H9 (cell line): ENCODE data around the gene AHDC1. TPM values are rescaled to one million over a fixed set of nuclear protein-coding genes. Genes with fewer than 3 reads are reported as not detected.

Source experiments
- DNase-seq: peaks from one replicate; pipeline ENCODE4 v3.0.0-alpha.2; 2017
- H2AFZ ChIP-seq: one replicate; pipeline ENCODE4 v1.6.1; 2013; ENCODE audit warnings: mild to moderate bottlenecking, low read length, control low read depth, moderate library complexity
- H2AK5ac ChIP-seq: 2 replicates; pipeline ENCODE4 v1.6.1; 2013; ENCODE audit warnings: low read length, control low read depth, mixed read lengths; ENCODE audit not compliant: insufficient read length
- H2BK120ac ChIP-seq: one replicate; pipeline ENCODE4 v1.6.1; 2013; ENCODE audit warnings: low read depth, mild to moderate bottlenecking, low read length, control low read depth, inconsistent platforms; ENCODE audit not compliant: poor library complexity, severe bottlenecking
- H2BK12ac ChIP-seq: 2 replicates; pipeline ENCODE4 v1.6.1; 2013; ENCODE audit warnings: low read length, control low read depth, mixed read lengths, low read depth; ENCODE audit not compliant: insufficient read length
- H2BK15ac ChIP-seq: 2 replicates; pipeline ENCODE4 v1.6.1; 2013; ENCODE audit warnings: low read depth, low read length, control low read depth
- H2BK20ac ChIP-seq: one replicate; pipeline ENCODE4 v1.6.1; 2013; ENCODE audit warnings: low read depth, mild to moderate bottlenecking, low read length, control low read depth, inconsistent platforms; ENCODE audit not compliant: poor library complexity, severe bottlenecking
- H2BK5ac ChIP-seq: 2 replicates; pipeline ENCODE4 v1.6.1; 2013; ENCODE audit warnings: low read length, control low read depth, mixed read lengths; ENCODE audit not compliant: insufficient read length
- H3K14ac ChIP-seq: 2 replicates; pipeline ENCODE4 v1.6.1; 2013; ENCODE audit warnings: low read length, control low read depth; ENCODE audit not compliant: insufficient read depth
- H3K18ac ChIP-seq: 2 replicates; pipeline ENCODE4 v1.6.1; 2013; ENCODE audit warnings: low read depth, mild to moderate bottlenecking, mixed read lengths, low read length, control low read depth; ENCODE audit not compliant: insufficient read length
- H3K23ac ChIP-seq: 2 replicates; pipeline ENCODE4 v1.6.1; 2013; ENCODE audit warnings: low read length, control low read depth, mixed read lengths, low read depth; ENCODE audit not compliant: insufficient read length
- H3K23me2 ChIP-seq: 2 replicates; pipeline ENCODE4 v1.6.1; 2013; ENCODE audit warnings: low read depth, mild to moderate bottlenecking, mixed read lengths, low read length, control low read depth; ENCODE audit not compliant: insufficient read length, poor library complexity, severe bottlenecking
- H3K27ac ChIP-seq: 2 replicates; pipeline ENCODE4 v1.5.1; 2013; ENCODE audit warnings: low read length, control low read depth, mixed read lengths, low read depth; ENCODE audit not compliant: insufficient read length
- H3K27me3 ChIP-seq: 2 replicates; pipeline ENCODE4 v1.6.1; 2013; ENCODE audit warnings: low read length, control low read depth, inconsistent platforms; ENCODE audit not compliant: insufficient read depth
- H3K4ac ChIP-seq: 2 replicates; pipeline ENCODE4 v1.6.1; 2013; ENCODE audit warnings: low read depth, mild to moderate bottlenecking, control low read depth, inconsistent platforms, low read length, moderate library complexity
- H3K4me1 ChIP-seq: 2 replicates; pipeline ENCODE4 v1.6.1; 2013; ENCODE audit warnings: low read length, control low read depth, inconsistent platforms; ENCODE audit not compliant: insufficient read depth
- H3K4me2 ChIP-seq: 2 replicates; pipeline ENCODE4 v1.6.1; 2013; ENCODE audit warnings: low read length, control low read depth, mixed read lengths; ENCODE audit not compliant: insufficient read length, insufficient read depth
- H3K56ac ChIP-seq: 2 replicates; pipeline ENCODE4 v1.6.1; 2013; ENCODE audit warnings: low read depth, mild to moderate bottlenecking, mixed read lengths, low read length, control low read depth; ENCODE audit not compliant: insufficient read length
- H3K79me1 ChIP-seq: 2 replicates; pipeline ENCODE4 v1.6.1; 2013; ENCODE audit warnings: low read depth, mild to moderate bottlenecking, moderate library complexity, low read length, control low read depth, inconsistent platforms; ENCODE audit not compliant: insufficient read depth, poor library complexity, severe bottlenecking
- H3K79me2 ChIP-seq: 2 replicates; pipeline ENCODE4 v1.6.1; 2013; ENCODE audit warnings: low read length, control low read depth, inconsistent platforms; ENCODE audit not compliant: insufficient read depth
- H3K9ac ChIP-seq: 2 replicates; pipeline ENCODE4 v1.6.1; 2013; ENCODE audit warnings: low read length, control low read depth, mixed read lengths; ENCODE audit not compliant: insufficient read length; ENCODE audit errors: extremely low read depth
- H3K9me3 ChIP-seq: one replicate; pipeline ENCODE4 v1.6.1; 2013; ENCODE audit warnings: low read depth, low read length, inconsistent platforms; ENCODE audit not compliant: control insufficient read depth
- H3T11ph ChIP-seq: one replicate; pipeline ENCODE4 v1.6.1; 2013; ENCODE audit warnings: mild to moderate bottlenecking, low read length, control low read depth, inconsistent platforms
- H4K20me1 ChIP-seq: one replicate; pipeline ENCODE4 v1.6.1; 2013; ENCODE audit not compliant: control insufficient read depth, insufficient read length, insufficient read depth
- H4K5ac ChIP-seq: 2 replicates; pipeline ENCODE4 v1.6.1; 2013; ENCODE audit warnings: low read depth, mild to moderate bottlenecking, mixed read lengths, low read length, control low read depth; ENCODE audit not compliant: insufficient read length
- H4K8ac ChIP-seq: replicated peaks from 2 replicates; pipeline ENCODE4 v1.6.1; 2013; ENCODE audit warnings: low read length, control low read depth, mixed read lengths, low read depth; ENCODE audit not compliant: insufficient read length
- H4K91ac ChIP-seq: 2 replicates; pipeline ENCODE4 v1.6.1; 2013; ENCODE audit warnings: low read depth, mild to moderate bottlenecking, moderate library complexity, mixed read lengths, low read length, control low read depth; ENCODE audit not compliant: insufficient read length
- H3K27ac Mint-ChIP-seq, 3 experiments: 2 replicates in 2 of 3; 3 replicates in 1 of 3; pipeline ENCODE4 v1.8.0; 2020 to 2021; ENCODE audit warnings: mixed read lengths in 3 of 3, mild to moderate bottlenecking in 1 of 3, moderate library complexity in 1 of 3
- H3K27me3 Mint-ChIP-seq: 2 replicates; pipeline ENCODE4 v1.8.0; 2021; ENCODE audit warnings: low read depth, mild to moderate bottlenecking, moderate library complexity, mixed read lengths
- H3K36me3 Mint-ChIP-seq, 3 experiments: 2 replicates in 2 of 3; 3 replicates in 1 of 3; pipeline ENCODE4 v1.8.0; 2020 to 2021; ENCODE audit warnings: low read depth in 3 of 3, mixed read lengths in 3 of 3; ENCODE audit not compliant: insufficient read depth in 1 of 3
- H3K4me1 Mint-ChIP-seq, 2 experiments: 2 replicates each; pipeline ENCODE4 v1.8.0; 2020; ENCODE audit warnings: mixed read lengths in 2 of 2
- H3K4me3 Mint-ChIP-seq, 2 experiments: 2 replicates in 1 of 2; 3 replicates in 1 of 2; pipeline ENCODE4 v1.8.0; 2020 to 2021; ENCODE audit warnings: mild to moderate bottlenecking in 2 of 2, mixed read lengths in 2 of 2, moderate library complexity in 1 of 2
- H3K9me3 Mint-ChIP-seq, 2 experiments: 2 replicates in 1 of 2; 3 replicates in 1 of 2; pipeline ENCODE4 v1.8.0; 2020; ENCODE audit warnings: mild to moderate bottlenecking in 2 of 2, mixed read lengths in 2 of 2, moderate library complexity in 1 of 2
- WGBS: extraction: QIAGEN DNeasy Blood & Tissue Kit; methylation state at CpG from one replicate; pipeline ENCODE4 v1.1.7; 2013; ENCODE audit warnings: missing lambda C conversion rate, low lambda C conversion rate, mixed read lengths; ENCODE audit not compliant: insufficient read length; ENCODE audit errors: extremely low coverage; 5-methylcytosine and 5-hydroxymethylcytosine counted together
- total RNA-seq: library from RNA; stranded (reverse); gene quantifications from 2 replicates; pipeline ENCODE4 v1.2.1, GENCODE V29; 2021
- TF ChIP-seq, protein P1 (sequence below): fragments of 200-600 bp; sonication (generic); conservative IDR thresholded peaks from 3 replicates; pipeline ENCODE4 v1.8.0; 2021; ENCODE audit warnings: antibody characterized with exemption, mild to moderate bottlenecking

AHDC1 gene
- total RNA-seq, 1 experiment from 2014 or later: 29.4 TPM

DNA sequence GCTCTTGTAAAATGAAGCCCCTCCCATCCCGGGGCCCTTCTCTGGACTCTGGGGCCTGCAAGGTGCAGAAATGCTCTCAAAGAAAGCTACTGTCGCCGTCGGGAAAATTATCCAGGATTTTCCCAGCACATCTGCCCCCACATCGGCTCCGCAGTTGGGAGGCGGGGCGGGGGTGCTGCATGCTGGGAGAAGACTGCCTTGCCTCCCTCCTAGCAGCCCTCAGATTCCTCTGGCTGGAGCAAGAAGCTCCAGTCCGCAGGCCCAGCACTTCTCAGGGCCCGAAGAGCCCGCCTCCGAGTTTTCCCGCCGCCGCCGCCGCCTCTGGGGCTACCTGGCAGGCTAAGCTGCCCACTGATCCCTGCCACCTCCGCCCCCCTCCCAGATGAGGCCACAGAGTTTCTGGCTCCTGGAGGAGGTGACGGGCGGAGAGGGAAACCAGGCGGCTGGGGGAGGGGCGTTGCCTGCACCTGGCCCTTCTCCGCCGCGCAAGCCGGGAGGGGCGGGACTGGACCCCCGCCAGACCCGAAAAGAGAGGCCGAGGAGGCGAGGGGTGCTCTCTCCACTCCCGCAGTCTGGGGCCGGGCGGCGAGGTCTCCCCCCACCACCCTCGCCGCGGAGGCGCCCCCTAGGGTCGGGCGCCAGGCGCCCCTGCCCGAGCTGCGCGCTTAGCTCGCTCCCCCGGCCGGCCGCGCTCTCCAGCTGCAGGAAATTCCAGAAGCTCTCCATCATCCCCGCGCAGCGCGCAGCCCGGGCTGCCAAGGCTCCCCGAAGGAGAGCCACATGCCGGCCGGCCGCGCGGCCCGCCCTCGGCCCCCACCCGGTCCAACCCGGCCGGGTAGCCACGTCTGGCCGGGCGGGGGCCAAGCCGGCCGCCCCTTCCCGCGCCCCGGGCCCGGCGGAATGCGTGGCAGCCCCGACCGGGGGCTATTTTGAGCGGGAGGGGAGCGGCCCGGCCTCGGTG is 28.8 kb downstream of the AHDC1 start:
- Mint-ChIP-seq H3K27ac (peak overlapping the region; percentile 89 to 93 (median 90); a peak in 6 of 7 replicates), H3K4me1 (peaks cover 52 to 57% of the 10 kb centered on the region in 2 experiments), H3K9me3 (no peaks in the 10 kb centered on the region), H3K27me3 (no peaks in the 10 kb centered on the region; the same call in none of the 2 replicates), H3K36me3 (no peaks in the 10 kb centered on the region), H3K4me3 (peak overlapping the region; percentile 52 to 73)
- Histone ChIP-seq H4K91ac (no peak overlapping the region), H2BK12ac (no peak overlapping the region), H3K27me3 (no peaks in the 10 kb centered on the region), H3K23me2 (peaks cover 5% of the 10 kb centered on the region), H3K56ac (no peak overlapping the region), H3K9ac (no peak overlapping the region), H3K27ac (no peak overlapping the region), H3K23ac (no peak overlapping the region), H2BK5ac (no peak overlapping the region), H3K79me2 (no peaks in the 10 kb centered on the region), H3K4ac (no peak overlapping the region), H2BK20ac (no peak overlapping the region), H3K4me1 (peaks cover 24% of the 10 kb centered on the region), H2BK120ac (no peak overlapping the region), H3K4me2 (peak overlapping the region; percentile 35), H2BK15ac (no peak overlapping the region), H3T11ph (no peak overlapping the region), H3K9me3 (no peaks in the 10 kb centered on the region), H2AFZ (no peak overlapping the region), H3K14ac (no peak overlapping the region; the same call in 1 of the 2 replicates), H3K18ac (peak overlapping the region; percentile 13), H4K5ac (no peak overlapping the region), H4K20me1 (no peaks in the 10 kb centered on the region), H3K79me1 (no peaks in the 10 kb centered on the region), H4K8ac (no peak overlapping the region), H2AK5ac (no peak overlapping the region)
- TF ChIP-seq, protein P1, sequence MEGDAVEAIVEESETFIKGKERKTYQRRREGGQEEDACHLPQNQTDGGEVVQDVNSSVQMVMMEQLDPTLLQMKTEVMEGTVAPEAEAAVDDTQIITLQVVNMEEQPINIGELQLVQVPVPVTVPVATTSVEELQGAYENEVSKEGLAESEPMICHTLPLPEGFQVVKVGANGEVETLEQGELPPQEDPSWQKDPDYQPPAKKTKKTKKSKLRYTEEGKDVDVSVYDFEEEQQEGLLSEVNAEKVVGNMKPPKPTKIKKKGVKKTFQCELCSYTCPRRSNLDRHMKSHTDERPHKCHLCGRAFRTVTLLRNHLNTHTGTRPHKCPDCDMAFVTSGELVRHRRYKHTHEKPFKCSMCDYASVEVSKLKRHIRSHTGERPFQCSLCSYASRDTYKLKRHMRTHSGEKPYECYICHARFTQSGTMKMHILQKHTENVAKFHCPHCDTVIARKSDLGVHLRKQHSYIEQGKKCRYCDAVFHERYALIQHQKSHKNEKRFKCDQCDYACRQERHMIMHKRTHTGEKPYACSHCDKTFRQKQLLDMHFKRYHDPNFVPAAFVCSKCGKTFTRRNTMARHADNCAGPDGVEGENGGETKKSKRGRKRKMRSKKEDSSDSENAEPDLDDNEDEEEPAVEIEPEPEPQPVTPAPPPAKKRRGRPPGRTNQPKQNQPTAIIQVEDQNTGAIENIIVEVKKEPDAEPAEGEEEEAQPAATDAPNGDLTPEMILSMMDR: peak; percentile 74
- peak; percentile 87 for DNase-seq
- no CpG with 5 or more reads among the region's 83 CpGs for WGBS
